Measurements from ENCODE around the gene MICALL1. TPM values are rescaled to one million over a fixed set of nuclear protein-coding genes. Genes with fewer than 3 reads are reported as not detected.

The MICALL1 gene
- total and polyA plus RNA-seq, 2 of the 4 experiments (the other 2 are of a cell fraction) = 12.4 to 22.3 TPM

- TF ChIP-seq MXI1 (IDR thresholded peaks at IDR 0.05; ENCODE audit: borderline replicate concordance, low read depth, low read length) = no peak
These were observed 67.4 kb downstream of the MICALL1 start (continued) for GRCh38 chr22:37973271-37974170.

DNA sequence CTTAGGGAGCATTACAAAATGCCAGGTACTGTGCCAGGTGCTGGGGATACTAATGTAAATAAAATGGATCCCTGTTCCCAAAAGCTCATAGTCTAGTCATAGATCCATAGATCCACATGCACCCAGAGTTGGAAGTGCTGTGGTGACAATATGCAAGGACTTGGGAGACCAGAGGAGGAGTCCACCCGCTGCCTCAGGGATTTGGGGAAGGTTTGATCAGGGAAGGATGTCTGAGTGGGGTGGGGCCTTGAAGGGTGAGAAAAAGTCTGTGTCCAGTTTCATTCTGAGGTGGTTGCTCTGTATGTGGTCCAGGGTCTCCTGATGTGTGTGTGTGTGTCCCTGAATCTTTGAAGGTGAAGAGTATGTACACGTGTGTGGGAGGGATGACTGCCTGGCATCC, 69.1 kb downstream of the MICALL1 start:
- CTCF ChIA-PET = no interaction called here

More for the DNA sequence above, 69.1 kb downstream of the MICALL1 start:
- Histone ChIP-seq H4K20me1 (ENCODE audit: insufficient read depth, low read length) (no peaks in the 10 kb centered on the region; the same call in 1 of the 2 replicates), H3K36me3 (ENCODE audit: control insufficient read depth, insufficient read depth, low read length) (no peaks in the 10 kb centered on the region; the same call in none of the 2 replicates), H2BK5ac (ENCODE audit: low read depth, low read length, poor library complexity, severe bottlenecking) (no peak overlapping the region), H3K56ac (ENCODE audit: extremely low read depth, insufficient read depth, low read length) (no peak overlapping the region), H3K4me1 (ENCODE audit: control insufficient read depth, insufficient read depth, low read length) (no peaks in the 10 kb centered on the region), H2BK120ac (ENCODE audit: low read depth, low read length) (no peak overlapping the region), H2BK15ac (ENCODE audit: low read depth, low read length) (no peak overlapping the region), H3K23ac (ENCODE audit: low read depth, low read length) (no peak overlapping the region), H3K9me1 (ENCODE audit: insufficient read depth, low read length) (no peaks in the 10 kb centered on the region; the same call in 1 of the 2 replicates), H4K8ac (ENCODE audit: low read depth in 2 of 2, low read length in 2 of 2) (no peak overlapping the region), H3K18ac (ENCODE audit: low read depth, low read length) (no peak overlapping the region), H3K27me3 (ENCODE audit: control insufficient read depth, insufficient read depth, low read length) (no peaks in the 10 kb centered on the region), H2AK9ac (replicated peaks; ENCODE audit: low read depth, low read length, poor library complexity) (no peak overlapping the region), H3K4me2 (ENCODE audit: low read depth, low read length) (no peak overlapping the region), H3K9me3 (ENCODE audit: control insufficient read depth, insufficient read depth, low read length) (no peaks in the 10 kb centered on the region), H3K14ac (replicated peaks; ENCODE audit: low read depth, low read length) (no peak overlapping the region), H4K5ac (ENCODE audit: low read depth, low read length) (no peak overlapping the region), H2BK20ac (ENCODE audit: low read depth, low read length) (no peak overlapping the region), H3K4me3 (ENCODE audit: insufficient read depth, low read depth, low read length) (no peak overlapping the region), H3K27ac (ENCODE audit: insufficient read depth, low read length) (no peak overlapping the region), H2AK5ac (ENCODE audit: low read depth, low read length) (no peak overlapping the region), H2AFZ (replicated peaks; ENCODE audit: low read length, poor library complexity) (no peak overlapping the region), H3K4ac (ENCODE audit: low read depth, low read length) (no peak overlapping the region), H3K9ac (ENCODE audit: low read depth, low read length) (no peak overlapping the region), H4K91ac (ENCODE audit: insufficient read depth, low read depth, low read length) (no peak overlapping the region), H3K79me1 (ENCODE audit: low read depth in 1 of 2, low read length in 2 of 2) (no peaks in the 10 kb centered on the region)
- dilution Hi-C loops (cut with HindIII; ENCODE audit: low sequenced_read_pairs, unreplicated experiment) = no loop called here
- TF ChIP-seq FOS (IDR thresholded peaks at IDR 0.05; ENCODE audit: low read depth, low read length) = no peak
- no peak for TF ChIP-seq MXI1 (IDR thresholded peaks at IDR 0.05; ENCODE audit: borderline replicate concordance, low read depth, low read length)
- no peak for TF ChIP-seq USF2 (IDR thresholded peaks at IDR 0.05; ENCODE audit: low read depth, low read length)
- TF ChIP-seq, protein P1, sequence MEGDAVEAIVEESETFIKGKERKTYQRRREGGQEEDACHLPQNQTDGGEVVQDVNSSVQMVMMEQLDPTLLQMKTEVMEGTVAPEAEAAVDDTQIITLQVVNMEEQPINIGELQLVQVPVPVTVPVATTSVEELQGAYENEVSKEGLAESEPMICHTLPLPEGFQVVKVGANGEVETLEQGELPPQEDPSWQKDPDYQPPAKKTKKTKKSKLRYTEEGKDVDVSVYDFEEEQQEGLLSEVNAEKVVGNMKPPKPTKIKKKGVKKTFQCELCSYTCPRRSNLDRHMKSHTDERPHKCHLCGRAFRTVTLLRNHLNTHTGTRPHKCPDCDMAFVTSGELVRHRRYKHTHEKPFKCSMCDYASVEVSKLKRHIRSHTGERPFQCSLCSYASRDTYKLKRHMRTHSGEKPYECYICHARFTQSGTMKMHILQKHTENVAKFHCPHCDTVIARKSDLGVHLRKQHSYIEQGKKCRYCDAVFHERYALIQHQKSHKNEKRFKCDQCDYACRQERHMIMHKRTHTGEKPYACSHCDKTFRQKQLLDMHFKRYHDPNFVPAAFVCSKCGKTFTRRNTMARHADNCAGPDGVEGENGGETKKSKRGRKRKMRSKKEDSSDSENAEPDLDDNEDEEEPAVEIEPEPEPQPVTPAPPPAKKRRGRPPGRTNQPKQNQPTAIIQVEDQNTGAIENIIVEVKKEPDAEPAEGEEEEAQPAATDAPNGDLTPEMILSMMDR (conservative IDR thresholded peaks at IDR 0.05; ENCODE audit: low read depth, low read length) = no peak
- no peak for TF ChIP-seq CHD1 (IDR thresholded peaks at IDR 0.05; ENCODE audit: low read depth, low read length)
- no peak for TF ChIP-seq NFE2L2 (IDR thresholded peaks at IDR 0.05; ENCODE audit: low read depth, low read length)
- TF ChIP-seq MAZ (IDR thresholded peaks at IDR 0.05; ENCODE audit: borderline replicate concordance, low read depth, low read length) = no peak
- no peak for TF ChIP-seq RAD21 (IDR thresholded peaks at IDR 0.05; ENCODE audit: low read length)
- no peak for TF ChIP-seq SMC3 (IDR thresholded peaks at IDR 0.05; ENCODE audit: low read depth, low read length)
- no peak for TF ChIP-seq RFX5 (IDR thresholded peaks at IDR 0.05; ENCODE audit: low read depth, low read length)
- DNase-seq = no peak
- WGBS, 2 experiments (ENCODE audit: extremely low coverage in 2 of 2, insufficient read length in 1 of 2) = 100% methylated on average over 1 of the region's 2 CpGs; no CpG with 5 or more reads in 1 of the 2 experiments
- BruUV-seq (replicated peaks) = no TSS peak
- in situ Hi-C loops (cut with MboI; ENCODE audit: low sequenced_read_pairs) = no loop called here
- intact Hi-C loops (cut with micrococcal nuclease) = no loop called here
- POLR2A ChIA-PET (ENCODE audit: unreplicated experiment) = no interaction called here
- no peak for ATAC-seq (ENCODE audit: low read depth)
